Activated CD4-positive, alpha-beta T cell treated with anti-CD3 and anti-CD28 coated beads, Interleukin-2, amount 10 ng/mL, durations not matched to agents 24 days and 14 days (primary cell): Measurements from ENCODE around the gene OR11H12. TPM values are rescaled to one million over a fixed set of nuclear protein-coding genes. Genes with fewer than 3 reads are reported as not detected.
"Not testable (repeated sequence)": the region's sequence is repeated elsewhere in the genome, so short reads cannot be mapped to it uniquely, and the experiment has no call there.

Experiments
- DNase-seq: peaks from one replicate; pipeline ENCODE4 v3.0.0; 2022
- H3K27ac Mint-ChIP-seq: one replicate; pipeline ENCODE4 v1.8.0; 2022; ENCODE audit warnings: mild to moderate bottlenecking, mixed read lengths
- H3K27me3 Mint-ChIP-seq: one replicate; pipeline ENCODE4 v1.8.0; 2022; ENCODE audit warnings: mixed read lengths
- H3K36me3 Mint-ChIP-seq: one replicate; pipeline ENCODE4 v1.8.0; 2022; ENCODE audit warnings: low read depth, mild to moderate bottlenecking, mixed read lengths
- H3K4me1 Mint-ChIP-seq: one replicate; pipeline ENCODE4 v1.8.0; 2021; ENCODE audit warnings: mixed read lengths
- H3K4me3 Mint-ChIP-seq: one replicate; pipeline ENCODE4 v1.8.0; 2022; ENCODE audit warnings: mild to moderate bottlenecking, moderate library complexity, mixed read lengths
- H3K9me3 Mint-ChIP-seq: one replicate; pipeline ENCODE4 v1.8.0; 2021; ENCODE audit warnings: mixed read lengths
- intact Hi-C: fragments of 100-400 bp; cut with micrococcal nuclease; formaldehyde crosslinking; loops from one replicate; pipeline ENCODE4 v1.15.1; 2023
- total RNA-seq: library from RNA; stranded (reverse); gene quantifications from 2 replicates; pipeline ENCODE4 v1.2.3, GENCODE V29; 2022

The OR11H12 gene
- not detected in 2 replicates for total RNA-seq

DNA sequence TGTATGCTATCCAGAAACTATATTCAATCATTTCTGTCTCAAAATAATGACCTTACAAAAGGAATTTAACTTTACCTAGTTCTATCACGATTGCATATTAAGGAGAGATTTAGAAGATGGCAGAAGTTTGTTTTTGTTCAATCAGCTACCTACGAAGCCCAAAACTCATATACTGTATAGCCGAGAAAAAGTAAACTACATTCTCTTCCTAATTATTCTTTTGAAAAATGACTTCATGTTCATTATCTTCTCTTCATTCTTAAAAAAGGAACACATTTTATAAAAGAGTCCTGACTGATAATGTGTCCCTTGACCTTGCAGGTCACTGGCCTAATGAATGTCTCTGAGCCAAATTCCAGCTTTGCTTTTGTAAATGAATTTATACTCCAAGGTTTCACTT, at the start of gene OR11H12:
Gene OR11H12, plus strand, starts transcription at position 301 of the 400 bp plus-strand sequence. Its CDS starts 0 bp downstream, at position 301.
- H3K9me3 Mint-ChIP-seq, H3K4me1 Mint-ChIP-seq, intact Hi-C loops, H3K36me3 Mint-ChIP-seq, H3K27ac Mint-ChIP-seq, H3K4me3 Mint-ChIP-seq, DNase-seq, H3K27me3 Mint-ChIP-seq: not testable (repeated sequence)

- H3K36me3 Mint-ChIP-seq, H3K27ac Mint-ChIP-seq, H3K4me1 Mint-ChIP-seq, H3K27me3 Mint-ChIP-seq, H3K4me3 Mint-ChIP-seq, DNase-seq, H3K9me3 Mint-ChIP-seq, intact Hi-C loops: not testable (repeated sequence)
These were observed 18.0 kb upstream of the OR11H12 start for GRCh38 chr14:18582908-18583307.

DNA sequence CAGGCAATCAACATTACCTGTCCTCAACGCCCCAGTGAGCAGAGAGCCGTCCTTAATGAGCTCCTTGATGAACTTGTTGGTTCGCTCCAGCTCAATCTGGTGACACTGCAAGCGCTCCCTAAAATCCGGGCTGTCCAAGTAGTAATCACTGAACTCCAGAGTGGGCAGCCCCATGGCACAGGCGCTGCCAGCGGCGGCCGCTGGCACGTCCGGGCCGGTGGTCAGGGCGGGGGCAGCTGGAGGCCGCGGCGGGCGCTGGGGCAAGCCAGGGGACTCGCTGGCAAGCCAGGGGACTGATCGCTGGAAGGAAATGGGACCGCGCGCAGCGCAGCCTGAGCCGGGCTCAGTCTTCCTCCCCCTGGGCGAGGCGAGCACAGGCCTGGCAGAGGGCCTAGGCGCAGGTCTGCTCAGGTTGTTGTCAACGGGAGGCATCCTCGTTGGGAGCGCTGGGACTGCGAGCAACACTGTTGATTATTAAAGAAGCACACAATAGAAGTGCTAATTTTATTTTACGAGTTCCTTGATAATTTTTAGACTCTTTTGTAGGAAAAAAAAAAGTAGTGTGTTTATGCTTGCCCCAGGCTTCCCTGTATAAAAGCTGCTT, 25.8 kb downstream of the OR11H12 start:
- H3K4me1 Mint-ChIP-seq, H3K27me3 Mint-ChIP-seq, H3K9me3 Mint-ChIP-seq, intact Hi-C loops, H3K36me3 Mint-ChIP-seq, H3K4me3 Mint-ChIP-seq, DNase-seq, H3K27ac Mint-ChIP-seq: not testable (repeated sequence)

GRCh38 chr14:18636066-18636465, 35.1 kb downstream of the OR11H12 start:
- H3K36me3 Mint-ChIP-seq, H3K4me1 Mint-ChIP-seq, H3K4me3 Mint-ChIP-seq, H3K9me3 Mint-ChIP-seq, intact Hi-C loops, DNase-seq, H3K27me3 Mint-ChIP-seq, H3K27ac Mint-ChIP-seq: not testable (repeated sequence)

DNA sequence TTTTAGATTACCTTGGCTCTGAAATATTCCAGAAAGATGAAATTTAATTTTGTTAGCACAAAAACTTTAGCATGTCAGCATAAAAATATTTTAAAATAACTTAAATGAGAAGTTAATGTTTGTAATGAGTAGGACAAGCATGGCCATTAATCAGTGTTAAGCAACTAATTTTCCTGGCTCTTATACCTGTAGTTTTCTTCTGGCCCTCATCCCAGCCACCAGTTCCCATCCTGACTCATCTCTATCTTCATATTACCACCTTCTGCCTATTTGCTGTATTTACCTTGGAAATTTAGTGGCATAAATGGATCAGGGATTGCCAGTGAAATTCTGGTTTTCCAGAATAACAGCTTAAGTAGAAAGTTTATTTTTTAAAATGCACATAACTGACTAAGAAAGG, 37.1 kb downstream of the OR11H12 start:
- intact Hi-C loops, H3K9me3 Mint-ChIP-seq, H3K4me1 Mint-ChIP-seq, H3K4me3 Mint-ChIP-seq, H3K27ac Mint-ChIP-seq, H3K27me3 Mint-ChIP-seq, DNase-seq, H3K36me3 Mint-ChIP-seq: not testable (repeated sequence)

GRCh38 chr14:18638785-18639184, 37.9 kb downstream of the OR11H12 start:
- H3K36me3 Mint-ChIP-seq, H3K4me1 Mint-ChIP-seq, intact Hi-C loops, H3K4me3 Mint-ChIP-seq, H3K27me3 Mint-ChIP-seq, DNase-seq, H3K9me3 Mint-ChIP-seq, H3K27ac Mint-ChIP-seq: not testable (repeated sequence)

DNA sequence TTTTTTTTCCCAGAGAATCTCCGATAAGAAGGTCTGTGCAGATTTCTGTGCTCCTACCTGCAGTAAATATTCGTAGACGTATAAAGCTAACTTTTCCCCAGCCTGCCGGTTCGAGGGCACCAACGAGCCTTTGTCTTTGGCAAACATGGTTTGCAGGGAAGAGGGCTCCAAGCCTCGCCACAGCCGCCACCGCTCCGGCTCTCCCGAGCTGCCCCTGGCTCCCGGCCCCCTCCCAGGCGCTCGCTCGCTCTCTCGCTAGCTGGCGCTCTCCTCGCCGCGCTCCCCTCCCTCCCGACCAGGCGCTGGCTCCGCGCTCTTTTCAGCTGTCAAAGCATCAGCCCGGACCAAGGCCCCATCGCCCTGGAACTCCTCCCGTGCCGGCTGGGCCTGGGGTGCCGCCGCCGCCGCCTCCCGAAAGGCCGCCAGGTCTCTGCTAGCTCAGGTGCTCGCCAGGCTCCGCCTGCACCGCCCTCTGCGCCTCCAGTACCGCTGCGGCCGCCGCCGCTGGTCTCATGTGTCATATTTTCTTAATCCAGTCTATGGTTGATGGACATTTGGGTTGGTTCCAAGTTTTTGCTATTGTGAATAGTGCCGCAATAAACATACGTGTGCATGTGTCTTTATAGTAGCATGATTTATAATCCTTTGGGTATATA, 45.3 kb downstream of the OR11H12 start:
- H3K27ac Mint-ChIP-seq, H3K9me3 Mint-ChIP-seq, H3K4me1 Mint-ChIP-seq, H3K4me3 Mint-ChIP-seq, H3K36me3 Mint-ChIP-seq, intact Hi-C loops, DNase-seq, H3K27me3 Mint-ChIP-seq: not testable (repeated sequence)
